ENCODE data around the gene PEAR1.
"Not testable (repeated sequence)": the region's sequence is repeated elsewhere in the genome, so short reads cannot be mapped to it uniquely, and the experiment has no call there.

Gene PEAR1

DNA sequence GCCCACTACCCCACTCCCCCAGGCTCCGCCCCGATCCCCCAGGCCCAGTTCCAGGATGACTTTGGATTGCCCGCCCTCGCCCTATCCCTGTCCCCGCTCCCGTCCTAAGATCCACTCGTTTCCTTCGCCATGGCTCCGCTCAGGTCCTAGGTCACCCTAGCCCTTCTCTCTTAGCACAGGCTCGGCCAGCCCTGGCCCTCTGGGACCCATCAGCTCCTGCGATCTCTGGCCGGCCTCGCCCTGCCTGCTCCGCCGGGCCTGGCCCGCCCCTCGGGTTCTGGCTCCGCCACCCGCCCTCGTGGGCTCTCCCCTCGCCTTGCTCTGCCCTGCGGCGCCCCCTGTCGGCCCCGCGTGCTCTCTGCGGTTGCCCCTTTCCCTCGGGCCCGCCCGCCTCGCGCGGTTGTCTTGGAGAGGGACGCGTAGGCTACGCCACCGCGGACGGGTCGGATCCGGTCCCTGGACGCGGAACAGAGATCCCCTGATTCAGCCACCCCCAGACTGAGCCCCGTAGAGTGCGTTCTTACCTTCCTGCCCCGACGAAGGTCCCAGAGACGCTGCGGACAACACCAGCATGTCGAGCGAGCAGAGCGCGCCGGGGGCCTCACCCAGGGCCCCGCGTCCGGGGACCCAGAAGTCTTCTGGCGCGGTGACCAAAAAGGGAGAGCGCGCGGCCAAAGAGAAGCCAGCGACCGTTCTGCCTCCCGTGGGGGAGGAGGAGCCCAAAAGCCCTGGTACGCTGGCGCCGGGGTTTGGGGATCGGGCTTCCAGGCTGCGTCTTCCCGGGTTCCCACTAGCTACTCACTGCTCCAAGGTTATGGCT, 26.9 kb downstream of the PEAR1 start, which contains the start of gene LRRC71:
LRRC71 (plus strand) TSS at position 400 of the 820 bp plus-strand sequence; CDS start at position 572, 172 bp downstream.
- peak; percentile 86 for DNase-seq (ENCODE audit: low spot score)

DNA sequence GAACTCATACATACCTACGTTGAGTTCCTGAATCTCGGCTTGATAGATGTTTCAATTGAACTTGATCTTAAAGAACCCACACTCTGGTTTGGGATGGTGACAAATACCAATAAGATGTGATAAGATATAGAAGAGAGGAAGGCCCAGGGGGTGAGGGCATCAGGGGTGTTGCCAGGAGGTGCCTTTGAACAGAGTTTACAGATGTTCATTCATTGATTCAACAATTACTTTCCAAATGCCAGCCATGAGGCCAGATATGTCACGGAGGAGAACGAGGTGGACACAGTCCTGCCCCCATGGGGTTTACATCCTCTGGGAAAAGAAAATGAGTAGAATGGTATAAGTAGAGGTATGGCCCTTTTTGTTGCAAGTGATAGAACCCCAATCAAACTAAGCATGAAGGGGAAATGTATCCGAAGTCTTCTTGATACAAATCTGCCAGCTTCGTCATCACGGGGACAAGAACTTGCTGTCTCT, 27.6 kb downstream of the PEAR1 start:
- DNase-seq (ENCODE audit: low spot score): no peak

DNA sequence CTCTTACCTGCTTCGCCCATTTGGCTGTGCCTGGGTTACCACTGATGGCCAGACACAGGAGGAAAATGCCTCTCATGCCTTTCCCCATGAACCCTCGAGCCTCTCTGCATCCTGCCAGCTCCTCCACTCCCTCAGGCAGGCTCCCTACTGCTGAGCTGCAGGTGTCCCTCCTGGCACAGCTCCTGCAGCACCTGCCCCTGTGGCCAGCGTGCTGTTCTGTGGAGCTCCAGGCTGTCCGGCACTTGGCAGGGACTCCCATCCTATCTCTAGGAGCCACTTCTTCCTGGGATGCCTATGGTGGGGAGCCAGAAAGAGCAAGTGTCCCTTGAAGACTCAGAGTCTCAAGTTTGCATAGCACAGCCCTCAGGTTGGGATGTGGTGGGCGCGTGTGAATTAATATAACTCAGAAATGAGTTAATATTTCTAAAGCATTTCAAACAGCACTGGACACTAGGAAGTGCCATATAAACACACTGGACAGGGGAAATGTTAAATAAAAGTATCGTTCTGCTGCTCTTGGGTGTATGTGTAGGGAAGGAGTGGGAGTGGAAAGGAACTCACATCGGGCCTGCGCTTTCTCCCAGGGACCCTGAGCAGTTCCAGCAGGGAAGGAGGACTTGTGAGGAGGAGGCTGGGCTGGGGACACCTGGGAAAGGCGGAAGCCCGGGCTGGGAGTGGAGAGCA, 29.6 kb downstream of the PEAR1 start:
- no peak for DNase-seq (ENCODE audit: low spot score)

DNA sequence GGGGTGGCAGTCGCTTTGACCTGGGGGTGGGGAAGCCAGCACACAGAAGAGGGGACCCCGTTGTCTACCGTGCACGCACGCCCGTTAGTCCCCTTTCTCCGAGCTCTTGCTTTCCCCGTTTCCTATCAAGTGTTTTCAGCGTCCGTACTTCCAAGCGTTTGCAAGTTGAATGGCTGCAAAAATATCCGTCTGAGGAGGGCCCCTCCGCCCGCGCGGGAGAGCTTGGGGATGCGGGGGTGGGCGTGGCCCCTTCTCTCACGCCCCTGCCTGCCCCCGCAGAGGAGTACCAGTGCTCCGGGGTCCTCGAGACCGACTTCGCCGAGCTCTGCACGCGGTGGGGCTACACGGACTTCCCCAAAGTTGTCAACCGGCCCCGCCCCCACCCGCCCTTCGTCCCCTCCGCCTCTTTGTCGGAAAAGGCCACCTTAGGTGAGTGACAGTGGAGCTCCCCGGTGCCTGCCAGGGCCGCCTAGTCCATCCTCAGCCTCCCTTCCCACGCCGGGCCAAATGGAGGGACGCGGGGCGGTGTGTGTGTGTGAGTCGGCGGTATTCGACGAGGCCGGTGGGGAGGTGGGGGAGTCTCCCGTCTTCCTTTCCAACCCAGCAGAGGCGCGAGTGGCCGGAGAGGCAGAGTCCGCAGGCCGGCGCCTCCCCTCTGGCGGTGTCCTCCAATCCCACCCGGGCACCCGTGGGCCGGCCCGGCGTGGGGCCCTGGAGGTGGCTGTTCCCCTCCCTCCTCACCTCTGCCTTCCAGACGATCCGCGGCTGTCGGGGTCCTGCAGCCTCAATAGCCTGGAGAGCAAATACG, 30.4 kb downstream of the PEAR1 start:
- no peak for DNase-seq (ENCODE audit: low spot score)

DNA sequence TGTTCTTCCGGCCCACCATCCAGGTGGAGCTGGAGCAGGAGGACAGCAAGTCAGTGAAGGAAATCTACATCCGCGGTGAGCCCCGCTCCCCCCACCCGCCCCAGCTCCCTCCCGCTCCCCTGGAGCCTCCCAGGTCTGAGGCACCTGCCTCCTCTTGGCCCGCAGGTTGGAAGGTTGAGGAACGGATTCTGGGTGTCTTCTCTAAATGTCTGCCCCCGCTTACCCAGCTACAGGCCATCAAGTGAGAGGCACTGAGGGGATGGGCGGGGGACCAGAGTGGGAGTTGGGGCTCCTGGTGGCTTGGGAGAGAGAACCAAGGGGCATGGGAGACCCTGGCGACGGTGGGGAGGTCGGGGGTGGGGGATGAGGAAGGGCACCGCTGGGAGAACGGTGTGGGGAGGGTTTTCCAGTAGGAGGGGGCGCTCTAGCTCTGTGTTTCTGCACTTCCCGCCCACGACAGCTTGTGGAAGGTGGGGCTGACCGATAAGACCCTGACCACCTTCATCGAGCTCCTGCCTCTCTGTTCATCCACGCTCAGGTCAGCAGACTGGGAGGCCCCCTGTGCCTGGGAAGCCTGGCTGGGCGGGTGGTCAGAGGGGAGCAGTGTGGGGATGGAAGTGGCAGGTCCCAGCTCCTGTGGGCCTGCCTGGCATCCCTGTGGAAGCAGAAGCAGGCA, 31.1 kb downstream of the PEAR1 start:
- no peak for DNase-seq (ENCODE audit: low spot score)

DNA sequence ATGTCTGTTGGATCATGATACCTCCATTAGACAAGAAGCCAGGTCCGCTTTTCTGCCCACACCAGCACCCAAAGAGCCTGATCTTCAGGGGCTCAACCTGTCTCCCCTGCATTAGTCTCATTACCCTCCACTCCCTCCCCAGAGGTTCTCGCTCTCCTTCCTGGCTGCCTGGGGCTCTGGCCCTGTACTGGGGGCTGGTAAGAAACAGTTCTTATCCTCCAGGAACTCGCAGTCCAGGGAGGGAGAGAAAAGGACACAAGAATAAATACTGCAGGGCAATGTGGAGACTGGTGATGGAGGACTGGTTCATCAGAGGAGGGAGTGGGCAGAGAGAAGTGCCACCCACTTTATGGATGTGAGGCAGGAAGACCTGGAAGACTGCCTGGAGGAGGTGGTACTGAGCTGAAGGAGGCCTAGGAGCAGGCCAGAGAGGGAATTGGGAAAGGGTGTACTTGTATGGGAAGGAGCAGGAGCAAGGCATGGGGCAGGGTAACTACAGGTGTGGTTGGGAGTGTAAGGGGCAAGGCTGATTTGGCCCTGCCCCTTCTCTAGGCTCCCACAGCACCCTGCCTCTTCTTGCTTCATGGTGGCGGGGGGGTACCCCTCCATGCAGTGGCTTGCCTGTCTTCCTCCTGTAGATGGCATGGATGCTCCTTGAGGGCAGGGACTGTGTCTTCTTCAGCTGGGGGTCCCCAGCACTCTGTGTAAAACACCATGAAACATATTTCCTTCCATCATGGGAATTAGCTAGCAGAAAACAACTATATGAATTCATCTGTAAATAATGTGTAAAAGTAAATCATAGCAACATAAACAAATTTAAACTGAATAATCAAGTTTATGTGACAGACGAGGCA, 31.9 kb downstream of the PEAR1 start:
- DNase-seq (ENCODE audit: low spot score): no peak

DNA sequence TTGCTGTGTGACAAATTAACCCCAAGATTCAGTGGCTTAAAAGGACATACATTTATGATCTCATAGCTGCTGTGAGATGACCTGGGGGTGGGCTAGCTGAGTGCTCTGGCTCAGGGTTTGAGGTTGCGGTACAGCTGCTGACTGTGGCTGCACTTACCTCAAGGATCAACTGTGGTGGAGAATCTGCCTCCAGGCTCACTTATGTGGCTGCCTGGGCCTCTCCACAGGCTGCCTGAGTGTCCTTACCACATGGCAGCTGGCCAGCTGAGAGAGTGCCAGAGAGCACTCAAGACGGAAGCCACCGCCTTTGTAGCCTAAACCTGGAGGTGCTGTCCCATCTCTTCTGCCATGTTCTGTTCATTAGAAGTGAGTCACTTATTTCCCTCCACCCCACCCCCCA, 32.7 kb downstream of the PEAR1 start:
- DNase-seq (ENCODE audit: low spot score): peak; percentile 47

DNA sequence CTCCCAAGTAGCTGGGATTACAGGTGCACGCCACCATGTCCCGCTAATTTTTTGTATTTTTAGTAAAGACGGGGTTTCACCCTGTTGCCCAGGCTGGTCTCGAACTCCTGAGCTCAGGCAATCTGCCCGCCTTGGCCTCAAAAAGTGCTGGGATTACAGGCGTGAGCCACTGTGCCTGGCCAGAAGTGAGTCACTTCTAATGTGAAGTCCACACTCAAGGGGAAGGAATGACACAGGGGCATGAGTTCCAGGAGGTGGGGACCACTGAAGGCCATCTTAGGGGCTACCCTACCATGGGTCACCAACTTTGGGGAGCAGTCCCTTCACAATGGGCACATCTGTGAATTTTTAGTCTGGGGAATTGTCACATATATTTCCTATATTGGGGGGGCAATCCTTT, 33.2 kb downstream of the PEAR1 start:
- DNase-seq (ENCODE audit: low spot score): not testable (repeated sequence)

DNA sequence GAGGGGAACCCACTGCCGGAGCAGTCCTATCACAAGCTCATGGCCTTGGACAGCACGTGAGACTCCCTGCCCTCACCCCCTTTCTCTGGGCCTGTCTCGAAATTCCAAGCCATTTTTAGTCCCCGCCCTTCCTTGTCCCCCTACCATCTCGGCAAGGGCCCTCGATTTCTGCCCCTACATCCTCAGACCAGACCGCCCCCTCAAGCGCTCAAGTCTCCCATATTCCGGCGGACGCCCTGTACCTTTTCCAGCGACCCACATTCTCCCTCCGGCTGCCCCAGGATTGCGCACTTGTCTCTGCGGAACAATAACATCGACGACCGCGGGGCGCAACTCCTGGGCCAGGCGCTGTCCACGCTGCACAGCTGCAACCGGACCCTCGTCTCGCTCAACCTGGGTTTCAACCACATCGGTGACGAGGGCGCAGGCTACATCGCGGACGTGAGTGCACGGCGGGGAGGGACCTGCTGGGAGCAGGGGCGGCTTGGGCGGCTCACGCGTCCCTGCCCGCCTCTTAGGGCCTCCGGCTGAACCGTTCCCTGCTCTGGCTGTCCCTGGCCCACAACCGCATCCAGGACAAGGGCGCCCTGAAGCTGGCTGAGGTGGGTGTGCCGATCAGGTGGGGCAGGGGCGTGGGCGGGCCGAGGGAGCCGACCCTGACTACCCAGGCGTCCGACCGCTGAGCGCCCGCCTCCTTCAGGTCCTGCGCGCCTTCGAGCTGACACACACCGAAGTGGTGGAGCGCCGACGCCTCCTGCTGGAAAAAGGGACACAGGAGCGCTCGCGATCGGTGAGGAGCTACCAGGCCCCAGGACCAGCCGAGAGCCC, 33.9 kb downstream of the PEAR1 start:
- peak; percentile 59 for DNase-seq (ENCODE audit: low spot score)

DNA sequence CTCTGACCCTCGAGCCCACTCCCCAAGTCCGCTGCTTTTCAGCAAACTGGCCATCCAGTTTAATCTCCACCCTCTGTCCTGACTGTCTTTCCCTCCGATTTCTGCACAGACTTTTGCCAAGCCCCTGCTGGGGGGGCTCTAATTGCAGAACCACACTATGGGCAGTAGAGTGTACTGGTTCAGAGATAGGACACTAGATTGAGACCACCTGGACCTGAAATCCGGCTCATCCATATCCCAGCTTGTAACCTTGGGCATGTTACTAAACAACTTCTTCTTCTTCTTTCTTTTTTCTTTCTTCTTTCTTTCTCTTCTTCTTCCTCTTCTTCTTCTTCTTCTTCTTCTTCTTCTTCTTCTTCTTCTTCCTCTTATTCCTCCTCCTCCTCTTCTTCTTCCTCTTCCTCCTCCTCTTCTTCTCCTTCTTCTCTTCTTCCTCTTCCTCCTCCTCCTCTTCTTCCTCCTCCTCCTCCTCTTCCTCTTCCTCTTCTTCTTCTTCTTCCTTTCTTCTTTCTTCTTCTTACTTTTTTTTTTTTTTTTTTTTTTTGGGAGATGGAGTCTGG, 34.6 kb downstream of the PEAR1 start:
- no peak for DNase-seq (ENCODE audit: low spot score)

DNA sequence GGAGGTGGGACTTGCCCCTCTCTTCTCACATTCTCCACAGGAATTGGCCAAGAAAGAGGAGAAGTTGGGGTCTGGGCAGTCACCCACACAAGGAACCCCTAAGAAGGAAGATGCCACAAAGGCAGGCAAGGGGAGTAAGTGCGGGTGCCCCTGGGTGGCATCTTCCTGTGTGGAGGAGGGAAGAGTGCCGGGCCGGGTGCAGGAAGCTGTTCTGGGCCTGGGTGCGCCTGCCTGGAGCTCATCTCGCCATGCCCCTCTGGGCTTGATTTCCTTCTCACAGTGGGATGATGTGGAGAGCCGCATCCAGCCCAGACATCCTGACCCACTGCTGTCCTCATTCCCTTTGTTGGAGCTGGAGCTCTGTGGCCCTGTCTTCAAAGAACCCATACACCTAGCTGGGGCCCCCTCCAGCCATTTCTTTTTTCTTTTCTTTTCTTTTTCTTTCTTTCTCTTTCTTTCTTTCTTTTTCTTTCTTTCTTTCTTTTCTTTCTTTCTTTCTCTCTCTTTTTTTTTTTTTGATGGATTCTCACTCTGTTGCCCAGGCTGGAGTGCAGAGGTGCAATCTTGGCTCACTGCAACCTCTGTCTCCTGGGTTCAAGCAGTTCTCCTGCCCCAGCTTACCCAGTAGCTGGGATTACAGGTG, 36.2 kb downstream of the PEAR1 start:
- no peak for DNase-seq (ENCODE audit: low spot score)

DNA sequence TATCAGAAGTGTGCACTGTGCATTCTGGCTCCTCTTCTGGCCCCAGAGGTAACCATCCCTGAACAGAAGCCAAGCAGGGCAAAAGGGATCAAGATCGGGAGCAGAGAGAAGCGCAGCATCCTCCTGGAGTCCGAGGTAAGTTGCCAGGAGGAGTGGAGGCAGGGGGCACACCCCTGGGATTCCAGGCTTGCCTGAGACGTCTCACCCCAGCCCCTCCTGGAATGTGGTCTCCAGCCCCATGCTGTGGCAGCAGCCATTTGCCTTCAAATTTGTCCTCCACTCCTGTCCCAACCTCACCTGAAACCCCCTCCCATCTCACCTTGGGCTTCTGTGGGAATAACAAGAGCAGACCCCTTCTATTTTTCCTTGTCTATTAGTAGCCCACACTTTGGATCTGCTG, 37.0 kb downstream of the PEAR1 start:
- no peak for DNase-seq (ENCODE audit: low spot score)

DNA sequence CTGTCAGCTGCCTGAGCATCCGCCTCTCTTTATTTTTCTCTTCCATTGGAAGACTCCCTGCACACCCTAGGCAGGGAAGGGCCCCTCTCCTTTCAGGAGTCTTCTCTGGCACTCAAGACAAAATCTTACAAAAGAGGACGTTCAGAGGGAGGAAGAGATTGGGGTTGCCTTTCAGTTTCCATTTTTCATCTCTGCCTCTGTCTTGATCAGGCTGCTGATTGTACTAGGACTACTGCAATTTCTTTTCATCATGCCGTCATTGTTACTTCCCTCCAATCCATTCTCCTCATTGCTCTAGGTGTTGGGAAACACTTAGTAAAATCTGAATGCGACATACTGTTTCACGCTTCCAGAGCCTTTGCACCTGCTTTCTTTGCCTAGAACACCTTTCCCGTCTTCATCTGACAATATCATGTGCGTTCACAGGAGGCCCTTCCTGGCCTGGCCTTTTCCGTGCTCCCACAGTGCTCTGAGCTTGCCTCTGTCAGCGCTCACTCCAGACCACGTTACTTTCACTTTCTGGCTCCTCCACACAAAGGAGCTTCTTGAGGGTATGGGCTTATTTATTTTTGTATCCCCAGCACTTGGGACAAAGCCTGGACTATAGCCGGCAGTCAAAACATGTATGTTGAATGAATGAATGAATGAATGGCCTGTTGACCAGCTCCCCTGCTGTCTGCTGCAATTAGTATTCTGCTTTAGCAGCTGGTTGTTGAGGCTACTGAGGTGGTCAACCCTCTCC, 37.9 kb downstream of the PEAR1 start:
- DNase-seq (ENCODE audit: low spot score): no peak

DNA sequence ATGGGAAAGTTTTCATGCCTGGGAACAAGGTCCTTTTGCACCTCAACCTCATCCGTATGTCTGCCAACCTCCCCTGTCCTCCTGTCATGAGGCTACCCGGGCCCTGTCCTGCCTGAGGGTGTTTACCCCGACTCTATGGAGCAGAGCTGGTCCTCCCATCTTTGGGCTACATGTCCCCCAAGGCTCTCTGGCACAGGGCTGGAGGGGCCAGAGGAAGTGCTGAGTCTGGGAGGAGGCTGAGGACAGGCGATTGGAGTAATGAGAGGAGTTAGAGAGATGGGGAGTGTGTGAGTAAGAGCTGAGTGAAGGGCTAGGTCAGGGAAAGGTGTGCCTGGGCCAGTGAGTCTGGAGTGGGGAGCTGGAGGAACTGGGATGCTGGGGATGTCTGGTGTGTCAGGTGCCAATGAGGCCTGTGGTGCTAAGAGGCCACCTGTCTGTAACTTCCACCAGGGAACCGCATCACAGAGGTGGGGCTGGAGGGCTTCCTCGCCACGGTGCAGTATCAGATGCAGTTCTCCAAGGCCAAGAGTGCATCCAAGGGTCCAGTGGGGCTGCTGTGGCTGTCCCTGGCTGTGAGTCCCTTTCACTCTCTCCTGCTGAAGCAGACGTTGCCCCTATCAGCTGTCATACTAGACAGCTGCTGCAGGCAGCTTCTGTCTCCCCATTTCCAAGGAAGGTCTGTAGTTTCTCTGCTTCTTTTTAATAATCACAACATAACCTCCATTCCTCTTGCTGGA, 38.6 kb downstream of the PEAR1 start:
- no peak for DNase-seq (ENCODE audit: low spot score)

DNA sequence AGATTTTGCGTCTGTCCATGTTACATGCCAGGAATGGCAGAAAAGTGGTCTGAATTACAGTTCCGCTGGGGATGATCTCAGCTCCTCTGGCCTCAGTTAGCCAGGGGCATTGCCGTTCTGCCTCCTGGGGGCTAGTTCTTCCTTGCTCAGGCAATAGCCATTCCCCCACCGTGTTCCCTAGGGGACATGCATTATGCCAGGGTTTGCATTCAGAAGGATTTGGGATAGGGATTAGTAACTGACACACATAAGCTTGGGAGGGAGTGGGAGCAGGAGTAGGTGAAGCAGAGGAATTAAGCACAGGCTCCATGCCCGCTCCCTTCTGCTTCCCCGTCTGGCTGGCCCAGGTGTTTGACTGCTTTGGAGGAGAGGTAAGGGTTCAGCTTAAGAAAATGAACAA, 39.6 kb downstream of the PEAR1 start:
- no peak for DNase-seq (ENCODE audit: low spot score)

DNA sequence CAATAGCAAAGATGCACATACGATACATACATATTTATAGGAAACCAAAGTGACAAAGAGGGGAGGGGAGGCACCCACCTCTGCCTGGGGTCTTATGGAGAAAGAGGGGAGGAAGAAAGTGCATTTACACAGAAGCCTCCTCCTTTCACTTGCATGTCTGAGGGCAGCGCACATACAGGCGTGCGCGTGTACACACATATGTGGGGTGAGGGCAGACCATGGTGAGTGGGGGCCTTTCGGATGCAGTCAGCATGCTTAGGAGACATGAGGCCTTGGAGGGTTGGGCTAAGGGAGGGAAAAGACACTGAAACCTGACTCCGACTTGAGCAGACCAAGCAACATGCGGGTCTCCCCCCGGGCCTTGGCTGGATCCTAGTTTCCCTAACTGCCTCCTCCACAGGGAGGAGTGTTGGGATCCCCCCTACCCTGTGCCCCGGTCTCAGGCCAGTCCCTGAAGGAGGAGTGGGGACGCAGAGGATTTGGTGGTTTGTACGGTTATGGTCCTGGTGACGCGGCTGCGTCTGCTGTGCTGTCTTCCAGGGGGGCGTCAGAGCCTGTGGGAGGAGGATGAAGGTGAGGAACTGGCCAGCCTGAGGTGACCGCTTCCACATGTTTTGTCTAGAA, 42.1 kb downstream of the PEAR1 start:
- no peak for DNase-seq (ENCODE audit: low spot score)

DNA sequence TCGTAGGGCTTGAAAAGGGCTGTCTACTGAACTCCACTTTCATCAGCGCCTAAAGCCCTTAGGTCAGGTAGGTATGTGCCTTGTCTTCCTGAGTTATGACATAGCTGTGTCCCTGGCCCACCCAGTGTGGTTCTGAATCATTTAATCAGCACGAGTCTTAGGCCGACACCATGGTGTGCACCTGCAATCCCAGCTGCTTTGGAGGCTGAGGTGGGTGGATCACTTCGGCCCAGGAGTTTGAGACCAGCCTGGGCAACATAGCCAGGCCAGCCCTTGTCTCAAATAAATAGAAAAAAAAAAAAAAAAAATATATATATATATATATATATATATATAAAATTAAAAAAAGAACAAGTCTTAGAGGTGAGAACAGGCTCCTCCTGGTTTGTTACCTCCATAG, 42.7 kb downstream of the PEAR1 start:
- DNase-seq (ENCODE audit: low spot score): no peak

Measured in hematopoietic multipotent progenitor cell treated with erythropoietin and hydrocortisone succinate and interleukin-3 and kit ligand, for 17 days (in vitro differentiated cells).